Left colon (tissue), 2 donors: ENCODE measurements around the gene GSTT2B. TPM values are rescaled to one million over a fixed set of nuclear protein-coding genes. Genes with fewer than 3 reads are reported as not detected.
"Not testable (repeated sequence)": the region's sequence is repeated elsewhere in the genome, so short reads cannot be mapped to it uniquely, and the experiment has no call there.

ENCODE experiments used
- ATAC-seq: fragments of 200-7000 bp; cut with Tn5 transposase; one replicate; pipeline ENCODE4 v1.9.1; 2020; ENCODE audit warnings: mild to moderate bottlenecking, moderate library complexity
- DNase-seq, 2 donors: peaks; one replicate each; pipeline ENCODE4 v3.0.0-alpha.2; 2020
- intact Hi-C, 2 donors: fragments of 100-400 bp; cut with DNase I in 1 of 2; cut with micrococcal nuclease in 1 of 2; formaldehyde crosslinking; loops; one replicate each; pipeline versions ENCODE4 v1.11.2 to v1.14.0; 2022; cut with DNase I, micrococcal nuclease
- total RNA-seq, 2 donors: library from RNA; stranded (reverse); fragmentation: NEBNext Ultra II Directional; extraction: Animal tissue kit (Norgen Biotek cat#: 25700); gene quantifications; one replicate each; pipeline ENCODE4 v1.2.1, GENCODE V29; 2021
- donor health status: DM: no; HTN: no; CAD: no.
- donor health status: DM: yes; HTN: yes; CAD: no.

The GSTT2B gene
- total RNA-seq, 2 donors from 2014 or later = 0.73 TPM; not detected in 1

DNA sequence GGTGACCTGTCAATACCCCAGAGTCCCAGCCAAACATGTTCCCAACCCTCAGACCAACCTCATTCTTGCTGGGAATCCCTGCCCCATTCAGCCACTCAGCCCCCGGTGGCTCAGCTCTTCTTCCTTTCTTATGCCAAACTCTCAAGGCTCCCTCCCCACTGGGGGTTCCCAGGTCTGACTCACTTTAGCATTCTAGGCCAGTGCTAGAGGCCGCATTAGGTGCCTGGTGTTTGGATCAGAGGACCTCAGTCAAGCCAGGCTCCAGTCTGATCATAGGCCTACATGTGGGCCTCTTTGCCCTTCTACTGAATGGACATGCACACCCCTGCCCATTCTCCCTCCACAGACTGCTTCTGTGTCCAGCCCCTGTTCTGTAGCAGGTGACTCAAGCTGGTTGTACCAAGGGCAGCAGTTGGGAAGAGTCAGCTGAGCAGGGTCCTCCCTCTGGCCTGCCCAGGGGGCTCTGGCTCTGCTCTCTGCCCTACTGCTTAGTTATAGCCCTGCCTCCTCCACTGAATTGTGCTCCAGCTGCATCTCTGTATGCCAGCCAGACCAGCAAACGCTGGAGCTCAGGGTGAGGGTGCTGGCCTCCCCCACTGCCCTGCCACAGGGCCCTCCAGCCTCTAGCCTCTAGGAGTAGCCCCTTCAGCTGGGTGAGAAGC lies 28.7 kb upstream of the GSTT2B start:
- DNase-seq, intact Hi-C loops, ATAC-seq: not testable (repeated sequence)

GRCh38 chr22:23986538-23987178 lies 25.7 kb upstream of the GSTT2B start:
- DNase-seq, ATAC-seq, intact Hi-C loops: not testable (repeated sequence)

- intact Hi-C loops, DNase-seq, ATAC-seq: not testable (repeated sequence)
Observed at GRCh38 chr22:23986089-23986488, 25.1 kb upstream of the GSTT2B start.

- ATAC-seq = no peak
- no peak for DNase-seq
- intact Hi-C loops = no loop called here
Observed at GRCh38 chr22:23984430-23984829, 23.4 kb upstream of the GSTT2B start.

GRCh38 chr22:23980567-23980966 lies 19.6 kb upstream of the GSTT2B start:
- ATAC-seq, intact Hi-C loops, DNase-seq: not testable (repeated sequence)

DNA sequence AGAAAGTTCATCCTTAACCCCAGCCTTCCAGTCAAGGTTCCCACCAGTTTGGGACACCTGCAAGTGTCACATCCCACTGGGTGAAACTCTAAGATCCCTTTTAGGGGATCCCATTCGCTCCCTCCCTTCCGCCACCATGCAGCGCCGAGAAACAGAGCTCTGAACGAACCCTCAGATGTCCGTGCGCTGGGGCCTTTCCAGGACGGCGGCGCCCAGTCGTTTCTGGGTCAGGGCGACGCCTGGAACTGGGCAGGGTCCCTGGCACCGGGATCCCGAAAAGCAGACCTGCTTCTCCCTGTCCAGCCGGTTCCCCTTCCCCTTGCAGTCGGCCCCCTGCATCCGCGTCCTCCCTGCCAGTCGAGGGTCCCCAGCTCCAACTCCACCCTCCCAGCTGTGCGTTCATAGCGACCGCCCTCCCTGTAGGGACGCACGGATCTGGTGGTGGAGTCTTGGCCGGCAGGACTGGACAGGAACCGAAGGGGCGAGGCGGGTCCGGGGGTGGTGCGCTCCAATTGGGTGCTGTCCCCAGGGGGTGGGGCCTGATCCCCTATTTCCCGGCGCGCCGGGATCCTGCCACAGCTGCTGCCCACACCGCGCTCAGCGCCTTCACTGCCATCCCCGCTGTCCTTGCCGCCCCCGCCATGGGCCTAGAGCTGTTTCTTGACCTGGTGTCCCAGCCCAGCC lies 18.7 kb upstream of the GSTT2B start, which contains the start of gene GSTT2:
Gene GSTT2, plus strand, starts transcription at position 578 of the 684 bp plus-strand sequence.
- peak; percentile 71 for ATAC-seq
- intact Hi-C loops, DNase-seq: not testable (repeated sequence)

- ATAC-seq, intact Hi-C loops, DNase-seq: not testable (repeated sequence)
Observed at GRCh38 chr22:23977304-23977703, 16.3 kb upstream of the GSTT2B start.

DNA sequence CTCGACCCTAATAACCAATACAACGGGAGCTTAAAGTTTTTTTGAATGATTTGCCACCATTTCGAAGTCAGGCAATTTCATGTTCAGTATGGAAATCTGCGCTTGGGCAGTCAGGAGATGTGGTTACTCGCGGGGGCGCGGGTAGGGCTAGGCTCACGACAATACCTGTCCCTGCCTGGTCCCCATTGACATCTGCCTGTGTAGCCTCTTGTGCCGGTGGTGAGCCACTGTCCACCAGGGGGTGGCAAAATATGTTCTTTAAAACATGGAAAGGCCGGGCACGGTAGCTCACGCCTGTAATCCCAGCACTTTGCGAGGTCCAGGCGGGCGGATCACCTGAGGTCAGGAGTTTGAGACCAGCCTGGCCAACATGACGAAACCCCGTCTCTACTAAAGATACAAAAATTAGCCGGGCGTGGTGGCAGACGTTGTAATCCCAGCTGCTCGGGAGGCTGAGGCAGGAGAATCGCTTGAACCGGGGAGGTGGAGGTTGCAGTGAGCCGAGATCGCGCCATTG lies 13.9 kb upstream of the GSTT2B start:
- intact Hi-C loops = not testable (repeated sequence)
- ATAC-seq (peak; percentile 55), DNase-seq (peak in 1 of 2 donors; percentile 35)

DNA sequence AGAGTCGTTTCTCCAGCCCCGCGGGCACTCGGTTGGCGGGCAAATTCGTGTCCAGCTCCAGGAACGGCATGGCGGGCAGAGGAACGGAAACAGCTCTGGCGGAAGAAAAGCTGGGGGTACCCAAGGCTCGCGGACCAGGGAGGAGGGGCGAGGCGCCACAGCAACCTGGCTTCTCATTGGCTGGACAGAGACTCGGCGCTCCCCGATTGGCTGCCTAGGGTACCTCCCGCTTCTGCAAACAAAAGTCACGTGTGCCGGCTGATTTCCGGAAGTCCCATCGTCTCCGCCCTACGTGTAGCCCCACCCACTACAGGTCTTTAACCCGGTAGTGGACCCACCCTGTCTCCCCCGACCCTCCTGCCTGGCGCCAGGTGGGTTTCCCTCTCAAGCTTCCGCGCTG lies 13.3 kb upstream of the GSTT2B start, which contains the start of gene DDT:
Gene DDT, minus strand, starts transcription at position 97 of the 400 bp plus-strand sequence. Its CDS starts 27 bp downstream, at position 70.
- ATAC-seq = peak; percentile 95
- DNase-seq, intact Hi-C loops: not testable (repeated sequence)

DNA sequence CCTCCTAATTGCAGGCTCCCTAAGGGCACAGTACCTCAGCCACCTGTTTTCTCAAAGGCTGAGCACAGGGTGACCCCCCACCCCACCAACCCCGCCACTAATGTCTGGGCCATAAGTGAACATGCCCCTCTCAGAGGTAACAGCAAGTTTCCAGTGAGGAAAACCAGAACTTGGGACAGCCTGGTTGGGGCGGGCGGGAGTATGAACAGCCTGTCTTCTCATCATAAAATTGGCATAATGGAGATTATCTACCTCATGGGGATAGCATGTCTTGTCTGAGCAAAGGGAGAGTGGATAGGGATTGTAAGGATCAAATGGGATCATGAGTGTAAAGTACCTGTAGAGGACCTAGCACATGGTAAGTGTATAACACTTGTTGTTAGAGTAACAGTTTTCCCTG lies 10.9 kb upstream of the GSTT2B start:
- DNase-seq, intact Hi-C loops, ATAC-seq: not testable (repeated sequence)

DNA sequence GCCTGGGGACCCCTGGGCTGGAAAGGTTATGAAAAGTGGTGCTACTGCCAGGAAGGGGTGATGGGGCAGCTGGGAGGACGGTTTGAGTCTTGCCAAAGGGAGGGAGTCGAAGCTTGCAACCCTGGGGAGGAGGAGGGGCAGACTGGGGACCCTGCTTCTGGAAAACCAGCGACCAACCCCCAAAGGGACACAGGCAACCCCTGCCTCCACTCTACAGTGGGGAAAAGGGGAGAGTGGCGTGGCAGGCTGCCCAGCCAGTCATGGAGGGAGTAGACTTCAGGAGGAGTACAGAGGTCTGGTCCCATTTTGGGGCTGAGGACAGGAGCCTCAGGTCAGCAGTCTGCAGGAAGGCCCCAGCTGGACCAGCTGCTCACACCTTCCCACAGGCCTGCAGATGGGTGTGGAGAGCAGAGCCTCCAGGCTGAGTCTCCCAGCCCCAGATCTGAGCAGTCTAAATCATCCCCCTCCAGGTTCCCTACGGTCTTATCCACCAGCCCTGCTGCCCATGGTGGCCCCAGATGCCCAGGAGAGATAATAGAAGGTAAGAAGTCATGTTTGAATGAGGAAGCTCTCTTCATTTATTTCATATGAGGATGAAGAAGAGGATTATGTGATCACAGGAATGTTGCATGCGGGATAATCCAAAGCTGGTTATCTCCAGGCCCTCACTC lies 10.0 kb upstream of the GSTT2B start:
- no peak for ATAC-seq
- DNase-seq = no peak
- intact Hi-C loops = no loop called here

DNA sequence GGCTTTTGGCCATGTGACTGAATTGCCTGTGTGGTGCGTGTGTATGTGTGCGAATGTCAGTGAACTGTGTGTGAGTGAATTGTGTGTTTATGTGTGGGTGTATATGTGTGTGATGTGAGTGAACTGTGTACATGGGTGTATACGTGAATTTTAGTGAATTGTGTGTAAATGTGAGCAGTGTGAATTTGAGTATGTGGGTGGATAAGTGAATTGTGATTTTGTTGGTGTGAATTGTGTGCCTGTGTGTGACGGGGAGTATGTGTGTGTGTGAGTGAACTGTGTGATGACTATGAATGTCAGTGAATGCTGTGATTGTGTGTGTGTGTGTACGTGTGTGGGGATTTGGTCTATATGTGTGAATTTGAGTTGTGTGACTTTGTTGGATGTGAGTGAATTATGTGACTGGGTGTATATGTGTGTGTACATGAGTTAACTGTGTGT lies 9.2 kb upstream of the GSTT2B start:
- no peak for DNase-seq
- intact Hi-C loops = no loop called here
- no peak for ATAC-seq

GRCh38 chr22:23969071-23969470 lies 8.1 kb upstream of the GSTT2B start:
- intact Hi-C loops = no loop called here
- DNase-seq (no peak), ATAC-seq (no peak)

- peak; percentile 95 for ATAC-seq
- DNase-seq, intact Hi-C loops: not testable (repeated sequence)
Observed at GRCh38 chr22:23966568-23966967, 5.6 kb upstream of the GSTT2B start, which contains the start of gene DDTL. Gene DDTL (plus strand): TSS chr22:23966888. CDS start chr22:23966915, 27 bp downstream.

DNA sequence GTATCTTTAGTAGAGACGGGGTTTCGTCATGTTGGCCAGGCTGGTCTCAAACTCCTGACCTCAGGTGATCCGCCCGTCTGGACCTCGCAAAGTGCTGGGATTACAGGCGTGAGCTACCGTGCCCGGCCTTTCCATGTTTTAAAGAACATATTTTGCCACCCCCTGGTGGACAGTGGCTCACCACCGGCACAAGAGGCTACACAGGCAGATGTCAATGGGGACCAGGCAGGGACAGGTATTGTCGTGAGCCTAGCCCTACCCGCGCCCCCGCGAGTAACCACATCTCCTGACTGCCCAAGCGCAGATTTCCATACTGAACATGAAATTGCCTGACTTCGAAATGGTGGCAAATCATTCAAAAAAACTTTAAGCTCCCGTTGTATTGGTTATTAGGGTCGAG lies 5.1 kb upstream of the GSTT2B start:
- ATAC-seq = peak; percentile 53
- intact Hi-C loops, DNase-seq: not testable (repeated sequence)

DNA sequence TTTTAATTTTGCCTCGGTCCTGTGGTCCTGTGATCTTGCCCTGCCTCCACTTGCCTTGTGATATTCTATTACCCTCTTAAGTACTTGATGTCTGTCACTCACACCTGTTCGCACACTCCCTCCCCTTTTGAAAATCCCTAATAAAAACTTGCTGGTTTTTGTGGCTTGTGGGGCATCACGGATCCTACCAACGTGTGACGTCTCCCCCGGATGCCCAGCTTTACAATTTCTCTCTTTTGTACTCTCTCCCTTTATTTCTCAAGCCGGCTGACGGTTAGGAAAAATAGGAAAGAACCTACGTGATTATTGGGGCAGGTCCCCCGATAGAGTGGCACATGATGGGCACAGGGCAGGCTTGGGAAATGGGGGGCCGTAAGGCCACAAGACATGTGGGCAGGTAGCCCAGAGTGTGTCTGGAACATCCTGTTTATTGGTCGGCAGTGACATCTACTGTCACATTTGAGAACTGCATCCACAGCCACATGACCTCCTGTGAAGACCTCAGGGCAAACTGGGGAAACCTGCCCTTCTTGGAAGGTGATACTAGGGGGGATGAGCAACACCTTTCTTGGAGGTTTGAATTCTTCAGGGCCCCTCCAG lies 4.6 kb downstream of the GSTT2B start:
- DNase-seq (peak; percentile 50 to 81), ATAC-seq (peak; percentile 81)
- intact Hi-C loops = not testable (repeated sequence)

- DNase-seq, intact Hi-C loops, ATAC-seq: not testable (repeated sequence)
Observed at GRCh38 chr22:23955886-23956285, 5.1 kb downstream of the GSTT2B start.

GRCh38 chr22:23954991-23955305 lies 6.0 kb downstream of the GSTT2B start:
- ATAC-seq, intact Hi-C loops, DNase-seq: not testable (repeated sequence)
